HG03520 (cell line): Measurements from ENCODE around the gene PLEKHN1.

Experiments used
- ATAC-seq: cut with Tn5 transposase; IDR thresholded peaks from one replicate; pipeline ENCODE4 v1.9.1; 2021; ENCODE audit warnings: mild to moderate bottlenecking, moderate library complexity; ENCODE audit not compliant: unreplicated experiment

PLEKHN1 gene

GRCh38 chr1:929712-930632 is 36.3 kb upstream of the PLEKHN1 start:
- ATAC-seq = no peak

- ATAC-seq = no peak
These were observed 35.6 kb upstream of the PLEKHN1 start for GRCh38 chr1:930633-931138.

- ATAC-seq = no peak
These were observed 34.7 kb upstream of the PLEKHN1 start for GRCh38 chr1:931380-932172.

GRCh38 chr1:932173-932510 is 34.1 kb upstream of the PLEKHN1 start:
- ATAC-seq = no peak

- ATAC-seq = no peak
These were observed 33.3 kb upstream of the PLEKHN1 start for GRCh38 chr1:932776-933602.

GRCh38 chr1:933603-933940 is 32.7 kb upstream of the PLEKHN1 start:
- ATAC-seq = no peak

GRCh38 chr1:934991-935750 is 31.1 kb upstream of the PLEKHN1 start:
- ATAC-seq = no peak

GRCh38 chr1:935751-936231 is 30.5 kb upstream of the PLEKHN1 start:
- ATAC-seq = no peak

GRCh38 chr1:936348-937264 is 29.7 kb upstream of the PLEKHN1 start:
- ATAC-seq = no peak

GRCh38 chr1:937521-937920 is 28.8 kb upstream of the PLEKHN1 start:
- ATAC-seq = no peak

GRCh38 chr1:938088-938683 is 28.1 kb upstream of the PLEKHN1 start:
- ATAC-seq = no peak

- no peak for ATAC-seq
These were observed 27.4 kb upstream of the PLEKHN1 start for GRCh38 chr1:938711-939489.

- no peak for ATAC-seq
These were observed 26.7 kb upstream of the PLEKHN1 start for GRCh38 chr1:939511-940106.

GRCh38 chr1:940107-941014 is 25.9 kb upstream of the PLEKHN1 start:
- no peak for ATAC-seq

- no peak for ATAC-seq
These were observed 25.2 kb upstream of the PLEKHN1 start for GRCh38 chr1:941015-941587.
